NT2/D1 (cell line): Measurements from ENCODE around the gene WNT2B.
"Not testable (repeated sequence)": the region's sequence is repeated elsewhere in the genome, so short reads cannot be mapped to it uniquely, and the experiment has no call there.

Experiments
- SUZ12 ChIP-seq: IDR thresholded peaks from 2 replicates; pipeline ENCODE4 v1.6.1; 2011; ENCODE audit not compliant: insufficient read length, insufficient read depth; ENCODE audit errors: extremely low read depth
- YY1 ChIP-seq: IDR thresholded peaks from 2 replicates; pipeline ENCODE4 v1.6.1; 2011; ENCODE audit not compliant: insufficient read length, insufficient read depth

DNA sequence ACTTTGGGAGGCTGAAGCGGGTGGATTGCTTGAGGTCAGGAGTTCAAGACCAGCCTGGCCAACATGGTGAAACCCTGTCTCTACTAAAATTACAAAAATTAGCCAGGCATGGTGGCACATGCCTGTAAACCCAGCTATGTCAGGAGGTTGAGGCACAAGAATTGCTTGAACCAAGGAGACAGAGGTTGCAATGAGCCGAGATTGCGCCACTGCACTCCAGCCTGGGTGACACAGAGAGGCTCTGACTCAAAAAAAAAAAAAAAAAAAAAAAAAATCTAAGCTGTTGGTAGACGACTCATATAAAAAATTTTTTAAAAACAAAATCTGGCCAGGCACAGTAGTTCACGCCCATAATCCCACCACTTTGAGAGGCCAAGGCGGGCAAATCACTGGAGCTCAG is 21.1 kb upstream of the WNT2B start:
- not testable (repeated sequence) for TF ChIP-seq YY1, SUZ12
